Heart left ventricle (tissue), 16 donors: Measurements from ENCODE around the gene SUN1. TPM values are rescaled to one million over a fixed set of nuclear protein-coding genes. Genes with fewer than 3 reads are reported as not detected.

ENCODE experiments used
- ATAC-seq, 4 donors: fragments of 200-7000 bp; cut with Tn5 transposase; one replicate each; pipeline ENCODE4 v1.9.1; 2020 to 2022; ENCODE audit warnings: moderate library complexity in 4 of 4, mild to moderate bottlenecking in 3 of 4, moderate number of reproducible peaks in 1 of 4
- DNase-seq, 5 donors: peaks; one replicate each; pipeline ENCODE4 v3.0.0-alpha.2; 2020
- H3K27ac ChIP-seq, 12 donors: fragments of 200-600 bp; sonication (generic) in 4 of 12; one replicate each; pipeline versions ENCODE4 v1.5.0 to v1.8.0; 2016 to 2022; ENCODE audit warnings: mild to moderate bottlenecking in 2 of 12
- H3K27me3 ChIP-seq, 9 donors: fragments of 200-600 bp; sonication (generic) in 2 of 9; one replicate each; pipeline versions ENCODE4 v1.5.1 to v1.8.0; 2016 to 2022; ENCODE audit warnings: mild to moderate bottlenecking in 3 of 9
- H3K36me3 ChIP-seq, 9 donors: fragments of 200-600 bp; sonication (generic) in 2 of 9; one replicate each; pipeline versions ENCODE4 v1.5.0 to v1.8.0; 2018 to 2022; ENCODE audit warnings: mild to moderate bottlenecking in 2 of 9
- H3K4me1 ChIP-seq, 12 donors: fragments of 200-600 bp; sonication (generic) in 4 of 12; one replicate each; pipeline versions ENCODE4 v1.5.0 to v1.8.0; 2016 to 2022; ENCODE audit warnings: mild to moderate bottlenecking in 3 of 12
- H3K4me3 ChIP-seq, 12 donors: fragments of 200-600 bp; sonication (generic) in 4 of 12; one replicate each; pipeline versions ENCODE4 v1.5.0 to v1.8.0; 2017 to 2022; ENCODE audit warnings: mild to moderate bottlenecking in 9 of 12, moderate library complexity in 4 of 12
- H3K9me3 ChIP-seq, 12 donors: fragments of 200-600 bp; sonication (generic) in 4 of 12; one replicate each; pipeline versions ENCODE4 v1.5.0 to v1.8.0; 2016 to 2022; ENCODE audit warnings: mild to moderate bottlenecking in 1 of 12
- CTCF ChIP-seq, 12 donors: fragments of 200-600 bp; sonication (generic) in 4 of 12; IDR thresholded peaks; one replicate each; pipeline versions ENCODE4 v1.5.0 to v1.8.0; 2018 to 2022; ENCODE audit warnings: antibody characterized with exemption in 12 of 12, mild to moderate bottlenecking in 5 of 12
- POLR2A ChIP-seq, 2 donors: fragments of 450-650 bp; IDR thresholded peaks; one replicate each; pipeline ENCODE4 v1.6.1; 2017; ENCODE audit warnings: antibody characterized with exemption in 2 of 2, mild to moderate bottlenecking in 2 of 2, moderate library complexity in 2 of 2
- WGBS, 4 donors: extraction: QIAGEN DNeasy Blood & Tissue Kit in 2 of 4; methylation state at CpG; one replicate each; pipeline versions ENCODE4 v1.1.5 to v1.1.7; 2013 to 2018; 5-methylcytosine and 5-hydroxymethylcytosine counted together
- intact Hi-C, 10 donors: fragments of 100-400 bp; cut with DNase I; formaldehyde crosslinking; loops; one replicate each; pipeline versions ENCODE4 v1.11.1 to v1.14.2; 2022
- polyA plus RNA-seq, 2 donors: library from polyadenylated mRNA; stranded (reverse); fragments of 200-250 nt; gene quantifications; one replicate each; pipeline ENCODE4 v1.2.3, GENCODE V29; 2013
- total RNA-seq, 9 donors: library from RNA; depleted of rRNA in 2 of 9; stranded (reverse); fragments of >200 nt in 2 of 9; fragmentation: NEBNext Ultra II Directional in 3 of 9; extraction: Animal tissue kit (Norgen Biotek cat#: 25700) in 3 of 9; gene quantifications; one replicate each; pipeline versions ENCODE4 v1.1.0 to v1.2.4, GENCODE V29; 2016 to 2023
- donor health status: ischemic (EF 13 %, LVEDD 7.1; RV severe dilation, severe dysfunction).
- donor health status: healthy with polysubstance abuse.
- donor health status: DM: no; HTN: yes; CAD: no.
- donor health status: DM: no; HTN: no; CAD: no.
- donor health status: ischemic (EF 25% LVEDD 6.9; RV normal size, moderate dysfunction).
- donor health status: ischemic (EF 25% LVEDD 5.7; RV mildly dilated, moderate dysfunction).
- donor health status: healthy.
- donor health status: DM: yes; HTN: yes; CAD: no.
- donor health status: ischemic (EF 35%, LVEDD 5.7; RV mildly dilated, moderate dysfunction).
- donor health status: nonischemic (EF 11% LVEDD 7.7; RV severe dilation, severe dysfunction).
- donor health status: DM: yes; HTN: yes; CAD: no.
- donor health status: PGD.
- donor health status: ischemic (EF 29% LVEDD 5.4; RV normal size, mild dysfunction).
- donor health status: nonischemic (EF 23%, LVEDD 6.1; RV moderate dilation, normal function).

The SUN1 gene
- total and polyA plus RNA-seq, 11 donors, result 111 to 203 (median 151) TPM

- H3K27ac ChIP-seq, result peak overlapping the region in 1 of 12 donors; percentile 7
- H3K36me3 ChIP-seq, result no peaks in the 10 kb centered on the region
- intact Hi-C loops, result loop anchor here in 2 of 10 donors (10.0 kb wide), 3 partner anchors 51 to 271 kb away; partner anchors contain the start of gene ADAP1 (in 1 of the 2)
- WGBS, 4 donors, result 88 to 92% (median 90%) methylated on average over 34 to 37 of the region's 37 CpGs
- TF ChIP-seq CTCF (IDR thresholded peaks at IDR 0.05) (no peak), POLR2A (IDR thresholded peaks at IDR 0.05) (no peak)
- peaks cover 0 to 18% (median 3%) of the 10 kb centered on the region in 9 donors for H3K27me3 ChIP-seq
- H3K9me3 ChIP-seq, result no peaks in the 10 kb centered on the region
- H3K4me3 ChIP-seq, result peak overlapping the region in 3 of 12 donors; percentile 10 to 20 (median 20)
- ATAC-seq, result no peak
- DNase-seq, result no peak
- H3K4me1 ChIP-seq, result peaks cover 0 to 29% (median 5%) of the 10 kb centered on the region in 12 donors
These were observed 71.9 kb downstream of the SUN1 start for GRCh38 chr7:903921-904755.

GRCh38 chr7:904847-905246 is 72.6 kb downstream of the SUN1 start:
- Histone ChIP-seq H3K27ac (peak overlapping the region in 1 of 12 donors; percentile 7), H3K4me1 (peaks cover 0 to 31% (median 9%) of the 10 kb centered on the region in 12 donors), H3K9me3 (no peaks in the 10 kb centered on the region), H3K27me3 (peaks cover 0 to 18% (median 3%) of the 10 kb centered on the region in 9 donors), H3K4me3 (peak overlapping the region in 3 of 12 donors; percentile 10 to 20 (median 20)), H3K36me3 (no peaks in the 10 kb centered on the region)
- intact Hi-C loops, result loop anchor here in 3 of 10 donors (5.0 to 10.0 kb wide), 5 partner anchors 47 to 270 kb away; partner anchors contain the start of gene ADAP1 (in 2 of the 3)
- WGBS, 4 donors, result 42 to 55% (median 51%) methylated on average over 20 of the region's 20 CpGs
- TF ChIP-seq POLR2A (IDR thresholded peaks at IDR 0.05), result no peak
- ATAC-seq (peak in 2 of 4 donors; percentile 8 to 12), DNase-seq (no peak)

- TF ChIP-seq CTCF (IDR thresholded peaks at IDR 0.05), result no peak
- no peak for TF ChIP-seq POLR2A (IDR thresholded peaks at IDR 0.05)
- 64 to 84% (median 68%) methylated on average over 1 to 10 of the region's 10 CpGs for WGBS, 4 donors
- intact Hi-C loops, result loop anchor here in 3 of 10 donors (5.0 to 10.0 kb wide), 5 partner anchors 46 to 268 kb away; partner anchors contain the start of gene ADAP1 (in 2 of the 3)
These were observed 74.5 kb downstream of the SUN1 start for GRCh38 chr7:906776-907157.

GRCh38 chr7:907158-907980 is 75.1 kb downstream of the SUN1 start:
- H3K9me3 ChIP-seq, result no peaks in the 10 kb centered on the region
- intact Hi-C loops, result loop anchor here in 3 of 10 donors (5.0 to 10.0 kb wide), 5 partner anchors 45 to 267 kb away; partner anchors contain the start of gene ADAP1 (in 2 of the 3)
- 67 to 82% (median 73%) methylated on average over 47 to 49 of the region's 49 CpGs for WGBS, 4 donors
- ATAC-seq (peak in 1 of 4 donors; percentile 40), DNase-seq (peak in 2 of 5 donors; percentile 49 to 77)
- peaks cover 0 to 18% (median 3%) of the 10 kb centered on the region in 9 donors for H3K27me3 ChIP-seq
- TF ChIP-seq CTCF (IDR thresholded peaks at IDR 0.05) (no peak), POLR2A (IDR thresholded peaks at IDR 0.05) (no peak)
- H3K27ac ChIP-seq, result no peak overlapping the region
- peaks cover 0 to 29% (median 4%) of the 10 kb centered on the region in 12 donors for H3K4me1 ChIP-seq
- H3K36me3 ChIP-seq, result no peaks in the 10 kb centered on the region
- H3K4me3 ChIP-seq, result no peak overlapping the region

More at GRCh38 chr7:906776-907157, 74.5 kb downstream of the SUN1 start:
- Histone ChIP-seq H3K4me1 (peaks cover 0 to 29% (median 4%) of the 10 kb centered on the region in 12 donors), H3K36me3 (no peaks in the 10 kb centered on the region), H3K27ac (no peak overlapping the region), H3K4me3 (no peak overlapping the region), H3K27me3 (peaks cover 0 to 18% (median 3%) of the 10 kb centered on the region in 9 donors), H3K9me3 (no peaks in the 10 kb centered on the region)
- no peak for DNase-seq
- ATAC-seq, result no peak
